T-helper 9 cell (primary cell): ENCODE measurements around the gene HELB.

Experiments used
- DNase-seq: peaks from one replicate; pipeline ENCODE4 v3.0.0-alpha.2; 2020

Gene HELB

GRCh38 chr12:66365718-66366490, 63.6 kb downstream of the HELB start:
- DNase-seq: no peak

GRCh38 chr12:66367015-66367667, 64.8 kb downstream of the HELB start:
- no peak for DNase-seq

GRCh38 chr12:66371982-66372381, 69.7 kb downstream of the HELB start:
- DNase-seq: no peak

- no peak for DNase-seq
These were observed 73.3 kb downstream of the HELB start for GRCh38 chr12:66375560-66375959.

- no peak for DNase-seq
These were observed 77.3 kb downstream of the HELB start for GRCh38 chr12:66379616-66380015.

- no peak for DNase-seq
These were observed 78.7 kb downstream of the HELB start for GRCh38 chr12:66380769-66381535.

- DNase-seq: no peak
These were observed 84.8 kb downstream of the HELB start for GRCh38 chr12:66387117-66387516.
